Retinal pigment epithelial cell (primary cell): ENCODE results near the gene SCLY.

Experiments used
- DNase-seq: peaks from one replicate; pipeline ENCODE4 v3.0.0-alpha.2; 2010; ENCODE audit warnings: low read depth
- H3K4me3 ChIP-seq: 2 replicates; pipeline ENCODE4 v1.5.1; 2011; ENCODE audit warnings: mild to moderate bottlenecking, low read length, control low read depth, moderate library complexity
- TF ChIP-seq, protein P1 (sequence below): conservative IDR thresholded peaks from 2 replicates; pipeline ENCODE4 v1.5.1; 2011; ENCODE audit warnings: low read depth, low read length, control low read depth, inconsistent platforms

Gene SCLY

DNA sequence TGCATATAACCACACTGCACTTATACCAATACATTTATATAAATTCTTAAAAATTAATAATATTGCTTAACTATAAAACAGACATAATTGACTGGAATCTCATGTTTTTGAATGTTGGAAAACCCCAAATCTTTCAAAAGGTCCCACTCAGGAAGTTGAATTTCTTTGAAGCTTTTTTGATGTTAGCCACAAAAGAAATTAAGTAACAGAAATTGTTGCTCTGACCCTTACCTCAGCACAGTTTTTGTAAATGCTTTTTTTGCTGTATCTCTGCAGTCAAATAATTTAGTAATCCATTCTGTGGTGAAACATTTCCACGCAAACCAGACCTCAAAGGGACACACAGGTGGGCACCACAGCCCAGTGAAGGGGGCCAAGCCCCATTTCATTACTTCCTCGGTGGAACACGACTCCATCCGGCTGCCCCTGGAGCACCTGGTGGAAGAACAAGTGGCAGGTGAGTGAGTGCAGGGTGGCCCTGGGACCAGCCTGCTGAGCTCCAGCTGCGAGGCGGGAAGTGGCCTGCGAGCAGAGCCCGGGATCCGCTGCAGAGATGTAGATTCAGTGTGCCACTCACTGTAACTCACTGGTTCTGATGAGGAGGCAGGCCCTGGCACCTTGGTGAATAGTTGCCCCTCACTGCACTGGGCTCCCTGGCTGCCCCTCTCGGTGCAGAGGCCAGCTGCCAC, 8.4 kb downstream of the SCLY start:
- TF ChIP-seq, protein P1, sequence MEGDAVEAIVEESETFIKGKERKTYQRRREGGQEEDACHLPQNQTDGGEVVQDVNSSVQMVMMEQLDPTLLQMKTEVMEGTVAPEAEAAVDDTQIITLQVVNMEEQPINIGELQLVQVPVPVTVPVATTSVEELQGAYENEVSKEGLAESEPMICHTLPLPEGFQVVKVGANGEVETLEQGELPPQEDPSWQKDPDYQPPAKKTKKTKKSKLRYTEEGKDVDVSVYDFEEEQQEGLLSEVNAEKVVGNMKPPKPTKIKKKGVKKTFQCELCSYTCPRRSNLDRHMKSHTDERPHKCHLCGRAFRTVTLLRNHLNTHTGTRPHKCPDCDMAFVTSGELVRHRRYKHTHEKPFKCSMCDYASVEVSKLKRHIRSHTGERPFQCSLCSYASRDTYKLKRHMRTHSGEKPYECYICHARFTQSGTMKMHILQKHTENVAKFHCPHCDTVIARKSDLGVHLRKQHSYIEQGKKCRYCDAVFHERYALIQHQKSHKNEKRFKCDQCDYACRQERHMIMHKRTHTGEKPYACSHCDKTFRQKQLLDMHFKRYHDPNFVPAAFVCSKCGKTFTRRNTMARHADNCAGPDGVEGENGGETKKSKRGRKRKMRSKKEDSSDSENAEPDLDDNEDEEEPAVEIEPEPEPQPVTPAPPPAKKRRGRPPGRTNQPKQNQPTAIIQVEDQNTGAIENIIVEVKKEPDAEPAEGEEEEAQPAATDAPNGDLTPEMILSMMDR, result no peak
- H3K4me3 ChIP-seq, result no peak overlapping the region
- no peak for DNase-seq

DNA sequence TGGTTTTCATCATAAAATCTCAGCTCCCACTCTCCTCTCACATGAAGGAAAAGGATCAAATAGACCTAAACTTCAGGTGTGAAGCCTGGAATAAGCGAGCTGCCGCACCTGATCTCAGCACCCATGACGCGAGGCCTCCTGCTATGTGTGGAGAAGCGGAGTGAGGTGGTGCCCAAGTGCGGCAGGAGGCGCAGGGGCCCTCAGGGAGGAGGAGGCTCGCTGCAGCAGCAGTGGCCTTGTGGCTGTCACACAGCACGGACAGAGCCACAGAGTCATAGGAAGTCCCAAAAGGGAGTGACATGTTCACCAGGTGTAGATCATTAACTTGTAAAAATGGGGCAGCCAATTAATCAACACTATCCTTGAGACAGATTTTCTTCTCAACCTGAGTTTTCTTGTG, 9.1 kb downstream of the SCLY start:
- TF ChIP-seq, protein P1, result no peak
- no peak overlapping the region for H3K4me3 ChIP-seq
- DNase-seq, result no peak

DNA sequence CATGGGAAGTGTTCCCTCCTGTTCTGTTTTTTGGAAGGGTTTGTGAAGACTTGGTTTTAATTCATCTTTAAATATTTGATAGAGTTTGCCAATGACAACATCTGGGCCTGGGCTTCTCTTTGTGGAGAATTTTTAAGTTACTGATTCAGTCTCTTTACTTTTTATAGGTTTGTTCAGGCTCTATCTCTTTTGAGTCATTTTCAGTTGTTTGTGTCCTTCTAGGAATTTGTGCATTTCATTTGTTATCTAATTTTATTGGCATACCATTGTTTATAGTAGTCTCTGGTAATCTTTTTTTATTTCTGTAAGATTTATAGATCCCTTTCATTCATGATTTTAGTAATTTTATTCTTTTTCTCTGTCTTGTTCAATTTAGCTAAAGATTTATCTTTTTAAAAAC, 14.6 kb downstream of the SCLY start:
- TF ChIP-seq, protein P1, result no peak
- no peak overlapping the region for H3K4me3 ChIP-seq
- DNase-seq, result no peak

DNA sequence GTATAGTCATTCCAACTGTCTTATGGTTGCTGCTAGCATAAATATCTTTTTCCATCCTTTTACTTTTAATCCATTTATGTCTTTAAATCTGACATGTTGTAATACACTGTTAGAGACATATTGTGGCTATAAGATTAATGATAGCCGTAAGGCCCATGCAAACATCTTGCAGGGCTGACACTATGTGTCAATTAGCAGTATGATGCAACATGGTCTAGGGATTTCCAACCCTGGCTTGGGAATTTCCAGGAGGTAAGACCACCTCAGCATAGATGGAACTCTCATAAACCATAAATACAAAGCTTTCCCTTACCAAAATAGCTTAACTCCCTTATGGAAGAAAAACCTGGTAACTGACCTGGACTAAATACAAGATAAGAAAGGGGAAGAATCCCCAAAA, 16.5 kb downstream of the SCLY start:
- no peak for DNase-seq
- H3K4me3 ChIP-seq, result no peak overlapping the region
- TF ChIP-seq, protein P1, result no peak

DNA sequence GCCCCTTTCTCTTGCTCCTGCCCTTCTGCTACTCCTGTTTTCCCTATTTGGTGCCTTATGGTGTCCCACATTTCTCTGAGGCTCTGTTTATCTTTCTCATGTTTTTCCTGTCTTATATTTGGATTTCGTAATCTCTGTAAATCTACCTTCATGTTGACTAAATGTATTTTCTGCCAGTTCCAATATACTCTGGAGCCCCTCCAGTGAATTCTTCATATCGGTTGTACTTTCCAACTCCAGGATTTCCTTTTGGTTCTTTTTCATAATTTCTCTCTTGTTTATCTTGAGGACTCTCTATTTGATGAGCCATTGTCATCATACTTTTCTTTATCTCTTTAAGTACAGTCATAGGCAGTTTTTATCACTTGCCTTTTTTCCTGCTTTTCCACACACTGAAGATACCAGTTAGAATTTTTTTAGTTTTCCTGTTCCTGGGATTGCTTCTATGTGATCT, 19.1 kb downstream of the SCLY start:
- TF ChIP-seq, protein P1, result no peak
- H3K4me3 ChIP-seq, result no peak overlapping the region
- no peak for DNase-seq

DNA sequence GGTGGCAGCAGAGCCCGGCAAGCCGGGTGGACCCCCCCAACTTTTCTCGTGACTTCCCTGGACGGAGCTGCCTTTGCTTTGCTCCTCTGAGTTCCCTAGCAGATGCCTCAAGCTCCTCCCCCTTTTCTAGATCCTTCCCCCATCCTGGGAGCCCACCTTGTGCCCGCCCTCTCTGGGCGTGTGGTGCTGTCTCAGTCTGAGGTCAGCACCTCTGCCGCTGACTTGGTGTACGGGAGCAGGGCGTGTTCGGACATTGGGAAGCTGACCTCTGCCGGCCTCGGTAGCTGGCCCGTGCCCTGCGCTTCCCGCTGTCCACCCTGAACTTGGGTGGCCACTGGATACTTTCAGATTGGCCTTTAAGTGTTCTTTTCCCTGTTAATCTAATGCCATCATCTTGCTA, 19.7 kb downstream of the SCLY start:
- TF ChIP-seq, protein P1, result no peak

DNA sequence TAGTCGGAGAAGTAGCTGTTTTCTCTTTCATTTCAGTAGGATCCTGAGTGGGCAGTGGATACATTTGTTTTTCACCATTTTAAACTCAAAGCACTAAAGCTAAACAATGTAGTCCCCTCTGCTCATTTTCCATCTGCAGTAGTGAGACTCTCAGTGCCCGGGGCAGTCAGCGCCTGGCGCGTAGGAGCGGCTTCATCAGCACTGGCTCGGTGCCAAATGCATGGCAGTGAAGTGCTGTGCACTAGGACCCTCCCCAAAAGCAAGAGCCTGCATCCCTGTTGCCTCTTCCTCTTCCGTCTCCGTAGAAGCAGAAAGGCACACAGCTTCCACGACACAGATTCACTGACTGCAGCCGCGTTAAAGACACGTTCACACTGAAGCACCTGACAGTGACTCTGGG, 20.3 kb downstream of the SCLY start:
- no peak for DNase-seq
- no peak overlapping the region for H3K4me3 ChIP-seq
- TF ChIP-seq, protein P1, result no peak

More for the DNA sequence above, 19.7 kb downstream of the SCLY start:
- no peak overlapping the region for H3K4me3 ChIP-seq
- DNase-seq, result no peak
